GM21381 (cell line): ENCODE results near the gene OBP2A.

Experiments used
- ATAC-seq: cut with Tn5 transposase; IDR thresholded peaks from one replicate; pipeline ENCODE4 v1.9.1; 2021; ENCODE audit warnings: mild to moderate bottlenecking, moderate library complexity; ENCODE audit not compliant: unreplicated experiment

The OBP2A gene

GRCh38 chr9:135575995-135576631 lies 30.2 kb downstream of the OBP2A start:
- ATAC-seq = no peak

- no peak for ATAC-seq
These were observed 31.3 kb downstream of the OBP2A start for GRCh38 chr9:135577256-135577655.

GRCh38 chr9:135579356-135579755 lies 33.4 kb downstream of the OBP2A start:
- no peak for ATAC-seq

- no peak for ATAC-seq
These were observed 34.1 kb downstream of the OBP2A start for GRCh38 chr9:135579889-135580660.

- ATAC-seq = no peak
These were observed 34.9 kb downstream of the OBP2A start for GRCh38 chr9:135580664-135581380.

- ATAC-seq = no peak
These were observed 35.9 kb downstream of the OBP2A start for GRCh38 chr9:135581636-135582426.

GRCh38 chr9:135582541-135582940 lies 36.6 kb downstream of the OBP2A start:
- no peak for ATAC-seq

- no peak for ATAC-seq
These were observed 37.2 kb downstream of the OBP2A start for GRCh38 chr9:135582966-135583687.

- no peak for ATAC-seq
These were observed 37.7 kb downstream of the OBP2A start for GRCh38 chr9:135583688-135584011.

- ATAC-seq = no peak
These were observed 38.4 kb downstream of the OBP2A start for GRCh38 chr9:135584371-135584770.

- no peak for ATAC-seq
These were observed 39.0 kb downstream of the OBP2A start for GRCh38 chr9:135584934-135585333.

GRCh38 chr9:135586601-135587109 lies 40.7 kb downstream of the OBP2A start:
- no peak for ATAC-seq

- no peak for ATAC-seq
These were observed 41.7 kb downstream of the OBP2A start for GRCh38 chr9:135587658-135588057.

GRCh38 chr9:135588371-135588770 lies 42.4 kb downstream of the OBP2A start:
- no peak for ATAC-seq

GRCh38 chr9:135588886-135589595 lies 43.1 kb downstream of the OBP2A start:
- no peak for ATAC-seq

- ATAC-seq = no peak
These were observed 43.9 kb downstream of the OBP2A start for GRCh38 chr9:135589596-135590485.

GRCh38 chr9:135590486-135591079 lies 44.7 kb downstream of the OBP2A start:
- ATAC-seq = no peak
